Left lung (tissue), 10 donors: ENCODE measurements around the gene SLC5A3. TPM values are rescaled to one million over a fixed set of nuclear protein-coding genes. Genes with fewer than 3 reads are reported as not detected.

Source experiments
- ATAC-seq: fragments of 200-7000 bp; cut with Tn5 transposase; one replicate; pipeline ENCODE4 v1.9.1; 2020; ENCODE audit warnings: moderate library complexity
- DNase-seq, 4 donors: peaks; one replicate each; pipeline ENCODE4 v3.0.0-alpha.2; 2013 to 2020
- H3K27ac ChIP-seq, 2 donors: fragments of 200-600 bp; sonication (generic) in 1 of 2; one replicate each; pipeline versions ENCODE4 v1.5.0 to v1.8.0; 2020 to 2021
- H3K27me3 ChIP-seq, 2 donors: fragments of 200-600 bp; sonication (generic) in 1 of 2; one replicate each; pipeline versions ENCODE4 v1.5.0 to v1.8.0; 2020 to 2021
- H3K36me3 ChIP-seq, 2 donors: fragments of 200-600 bp; sonication (generic) in 1 of 2; one replicate each; pipeline versions ENCODE4 v1.5.0 to v1.8.0; 2020 to 2021
- H3K4me1 ChIP-seq, 2 donors: fragments of 200-600 bp; one replicate each; pipeline ENCODE4 v1.8.0; 2021
- H3K4me3 ChIP-seq, 2 donors: fragments of 200-600 bp; sonication (generic) in 1 of 2; one replicate each; pipeline versions ENCODE4 v1.5.0 to v1.8.0; 2020 to 2021; ENCODE audit warnings: mild to moderate bottlenecking in 1 of 2
- H3K9me3 ChIP-seq, 2 donors: fragments of 200-600 bp; sonication (generic) in 1 of 2; one replicate each; pipeline versions ENCODE4 v1.5.0 to v1.8.0; 2020 to 2021
- CTCF ChIP-seq, 2 donors: fragments of 200-600 bp; sonication (generic) in 1 of 2; IDR thresholded peaks; one replicate each; pipeline versions ENCODE4 v1.5.0 to v1.8.0; 2021; ENCODE audit warnings: antibody characterized with exemption in 2 of 2
- intact Hi-C, 2 donors: fragments of 100-400 bp; cut with DNase I; formaldehyde crosslinking; loops; one replicate each; pipeline versions ENCODE4 v1.11.2 to v1.14.2; 2022
- polyA plus RNA-seq, 6 donors: library from polyadenylated mRNA; unstranded; fragments of 120-200 nt; gene quantifications; one replicate each; pipeline ENCODE4 v1.2.1, GENCODE V29; 2013; ENCODE audit not compliant: insufficient read length in 6 of 6
- total RNA-seq, 2 donors: library from RNA; stranded (reverse); fragmentation: NEBNext Ultra II Directional; extraction: Animal tissue kit (Norgen Biotek cat#: 25700); gene quantifications; one replicate each; pipeline ENCODE4 v1.2.1, GENCODE V29; 2021
- donor health status: DM: no; HTN: yes; CAD: no.
- donor health status: DM: no; HTN: no; CAD: no.

The SLC5A3 gene
- total and polyA plus RNA-seq, 8 donors: 18.1 to 33.4 (median 20.6) TPM

GRCh38 chr21:34046917-34047316 lies 26.5 kb upstream of the SLC5A3 start:
- Histone ChIP-seq H3K36me3 (no peaks in the 10 kb centered on the region), H3K4me3 (no peak overlapping the region), H3K27ac (no peak overlapping the region), H3K4me1 (no peaks in the 10 kb centered on the region), H3K9me3 (no peaks in the 10 kb centered on the region), H3K27me3 (no peaks in the 10 kb centered on the region)
- ATAC-seq (no peak), DNase-seq (no peak)
- TF ChIP-seq CTCF (IDR thresholded peaks at IDR 0.05): no peak
- intact Hi-C loops: no loop called here

- Histone ChIP-seq H3K9me3 (no peaks in the 10 kb centered on the region), H3K4me1 (no peaks in the 10 kb centered on the region), H3K27ac (no peak overlapping the region), H3K36me3 (no peaks in the 10 kb centered on the region), H3K27me3 (no peaks in the 10 kb centered on the region), H3K4me3 (no peak overlapping the region)
- DNase-seq: no peak
- intact Hi-C loops: no loop called here
- no peak for ATAC-seq
- no peak for TF ChIP-seq CTCF (IDR thresholded peaks at IDR 0.05)
These were observed 25.5 kb upstream of the SLC5A3 start for GRCh38 chr21:34047835-34048234.

- Histone ChIP-seq H3K4me3 (no peak overlapping the region), H3K36me3 (no peaks in the 10 kb centered on the region), H3K27me3 (no peaks in the 10 kb centered on the region), H3K9me3 (no peaks in the 10 kb centered on the region), H3K27ac (no peak overlapping the region), H3K4me1 (no peaks in the 10 kb centered on the region)
- ATAC-seq (no peak), DNase-seq (no peak)
- no peak for TF ChIP-seq CTCF (IDR thresholded peaks at IDR 0.05)
- intact Hi-C loops: no loop called here
These were observed 21.2 kb upstream of the SLC5A3 start for GRCh38 chr21:34052171-34052570.

- no peaks in the 10 kb centered on the region for H3K27me3 ChIP-seq
- ATAC-seq (no peak), DNase-seq (no peak)
- intact Hi-C loops: no loop called here
- no peak overlapping the region for H3K4me3 ChIP-seq
- no peak for TF ChIP-seq CTCF (IDR thresholded peaks at IDR 0.05)
- H3K36me3 ChIP-seq: no peaks in the 10 kb centered on the region
- H3K27ac ChIP-seq: no peak overlapping the region
- H3K9me3 ChIP-seq: no peaks in the 10 kb centered on the region
- H3K4me1 ChIP-seq: no peaks in the 10 kb centered on the region
These were observed 19.1 kb upstream of the SLC5A3 start for GRCh38 chr21:34054259-34054658.

GRCh38 chr21:34055615-34056014 lies 17.8 kb upstream of the SLC5A3 start:
- TF ChIP-seq CTCF (IDR thresholded peaks at IDR 0.05): no peak

More at GRCh38 chr21:34055615-34056014, 17.8 kb upstream of the SLC5A3 start:
- Histone ChIP-seq H3K4me3 (no peak overlapping the region), H3K9me3 (no peaks in the 10 kb centered on the region), H3K27ac (no peak overlapping the region), H3K36me3 (no peaks in the 10 kb centered on the region), H3K4me1 (no peaks in the 10 kb centered on the region), H3K27me3 (no peaks in the 10 kb centered on the region)
- no peak for ATAC-seq
- no peak for DNase-seq
- intact Hi-C loops: no loop called here
